NCI-H460 (cell line): ENCODE data around the gene CEACAM18. TPM values are rescaled to one million over a fixed set of nuclear protein-coding genes. Genes with fewer than 3 reads are reported as not detected.
"Not testable (repeated sequence)": the region's sequence is repeated elsewhere in the genome, so short reads cannot be mapped to it uniquely, and the experiment has no call there.

ENCODE experiments used
- DNase-seq: peaks from one replicate; pipeline ENCODE4 v3.0.0-alpha.2; 2016; ENCODE audit warnings: low read depth; ENCODE audit errors: extremely low read depth
- total RNA-seq: library from RNA; depleted of rRNA; stranded (reverse); fragments of >200 nt; shearing (Covaris generic); gene quantifications from 2 replicates; pipeline ENCODE4 v1.2.3, GENCODE V29; 2014

Gene CEACAM18
- total RNA-seq, 1 experiment from 2014 or later = not detected

- DNase-seq = no peak
These were observed 10.8 kb downstream of the CEACAM18 start for GRCh38 chr19:51489113-51489512.

- no peak for DNase-seq
These were observed 12.3 kb downstream of the CEACAM18 start for GRCh38 chr19:51490676-51491075.

GRCh38 chr19:51491586-51491985 is 13.2 kb downstream of the CEACAM18 start:
- DNase-seq = no peak

GRCh38 chr19:51493776-51494175 is 15.4 kb downstream of the CEACAM18 start:
- DNase-seq = no peak

GRCh38 chr19:51497666-51498065 is 19.3 kb downstream of the CEACAM18 start:
- no peak for DNase-seq

GRCh38 chr19:51500931-51501330 is 22.6 kb downstream of the CEACAM18 start:
- not testable (repeated sequence) for DNase-seq

GRCh38 chr19:51501594-51502263 is 23.4 kb downstream of the CEACAM18 start, which contains the start of gene SIGLEC12:
Gene SIGLEC12, minus strand, starts transcription at chr19:51501800. Its CDS starts 67 bp downstream, at chr19:51501733.
- DNase-seq = no peak

GRCh38 chr19:51503286-51503817 is 25.0 kb downstream of the CEACAM18 start:
- DNase-seq = no peak

- DNase-seq = no peak
These were observed 25.6 kb downstream of the CEACAM18 start for GRCh38 chr19:51503896-51504295.

- DNase-seq = no peak
These were observed 27.6 kb downstream of the CEACAM18 start for GRCh38 chr19:51505904-51506303.

- no peak for DNase-seq
These were observed 28.9 kb downstream of the CEACAM18 start for GRCh38 chr19:51507192-51507591.

GRCh38 chr19:51507640-51508058 is 29.3 kb downstream of the CEACAM18 start:
- DNase-seq = no peak

GRCh38 chr19:51508059-51508733 is 29.9 kb downstream of the CEACAM18 start:
- DNase-seq = no peak

- DNase-seq = no peak
These were observed 31.7 kb downstream of the CEACAM18 start for GRCh38 chr19:51509823-51510660.

GRCh38 chr19:51511353-51511752 is 33.0 kb downstream of the CEACAM18 start:
- DNase-seq = peak; percentile 6

- no peak for DNase-seq
These were observed 35.6 kb downstream of the CEACAM18 start for GRCh38 chr19:51513968-51514367.

- DNase-seq = peak; percentile 41
These were observed 36.6 kb downstream of the CEACAM18 start for GRCh38 chr19:51514866-51515481.

GRCh38 chr19:51520728-51521127 is 42.4 kb downstream of the CEACAM18 start:
- DNase-seq = no peak

GRCh38 chr19:51521357-51521756 is 43.0 kb downstream of the CEACAM18 start:
- no peak for DNase-seq

- DNase-seq = no peak
These were observed 43.4 kb downstream of the CEACAM18 start for GRCh38 chr19:51521781-51522180.
